ENCODE results near the gene POT1. TPM values are rescaled to one million over a fixed set of nuclear protein-coding genes. Genes with fewer than 3 reads are reported as not detected.

POT1 gene
- total and polyA plus RNA-seq, 2 of the 13 experiments (the other 11 are each of a cell fraction or from before 2014, with no cell fraction given) = 21.7 to 23.4 TPM

DNA sequence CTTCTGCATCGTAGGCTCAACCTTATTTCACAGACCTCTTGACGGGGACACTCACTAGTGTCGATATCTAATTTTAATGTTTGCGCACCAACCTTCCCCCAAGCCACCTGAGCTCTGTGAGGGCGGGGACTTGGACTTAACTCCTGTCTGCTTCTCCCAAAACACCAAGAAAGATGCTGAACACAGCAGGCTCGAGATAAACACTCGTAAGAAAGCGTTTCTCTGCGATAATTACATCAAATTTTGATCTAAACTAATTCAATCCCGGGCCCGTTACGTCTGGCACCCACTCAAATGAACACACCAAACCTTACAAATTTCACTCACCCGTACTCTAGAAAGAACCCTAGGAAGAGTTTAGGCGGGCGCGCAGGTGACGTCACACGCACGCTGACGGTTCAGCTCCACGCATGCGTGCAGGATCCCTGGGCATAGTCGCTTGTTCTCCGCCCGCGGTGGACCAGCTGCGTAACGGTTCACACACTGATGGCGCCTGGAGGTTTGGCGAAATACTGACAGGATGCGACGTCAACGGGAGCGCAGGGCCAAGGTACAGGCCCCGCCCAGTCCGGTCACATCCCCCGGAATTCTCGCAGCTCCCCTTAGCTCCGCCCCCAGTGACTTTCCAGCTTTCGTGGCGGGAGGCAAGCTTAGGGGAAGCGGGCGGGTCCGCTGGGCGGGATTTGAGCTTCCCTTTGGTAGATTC is at the start of gene POT1 (continued):
- TF ChIP-seq, protein P1, sequence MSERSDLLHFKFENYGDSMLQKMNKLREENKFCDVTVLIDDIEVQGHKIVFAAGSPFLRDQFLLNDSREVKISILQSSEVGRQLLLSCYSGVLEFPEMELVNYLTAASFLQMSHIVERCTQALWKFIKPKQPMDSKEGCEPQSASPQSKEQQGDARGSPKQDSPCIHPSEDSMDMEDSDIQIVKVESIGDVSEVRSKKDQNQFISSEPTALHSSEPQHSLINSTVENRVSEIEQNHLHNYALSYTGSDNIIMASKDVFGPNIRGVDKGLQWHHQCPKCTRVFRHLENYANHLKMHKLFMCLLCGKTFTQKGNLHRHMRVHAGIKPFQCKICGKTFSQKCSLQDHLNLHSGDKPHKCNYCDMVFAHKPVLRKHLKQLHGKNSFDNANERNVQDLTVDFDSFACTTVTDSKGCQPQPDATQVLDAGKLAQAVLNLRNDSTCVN (CRISPR knock-in tag; IDR thresholded peaks at IDR 0.05; ENCODE audit: borderline replicate concordance) = peak; percentile 69; the same call in 1 of the 2 replicates
- peak; percentile 70; the same call in 1 of the 2 replicates for TF ChIP-seq ZNF230 (CRISPR knock-in tag; IDR thresholded peaks at IDR 0.05)
- no peak for TF ChIP-seq TCF7L2 (IDR thresholded peaks at IDR 0.05; ENCODE audit: low read depth, low read length)
- TF ChIP-seq AKAP8 (CRISPR knock-in tag; IDR thresholded peaks at IDR 0.05) = 0 out of 2 replicates have a peak, but pooled peaks have one; percentile 54
- no peak for TF ChIP-seq SUZ12 (IDR thresholded peaks at IDR 0.05; ENCODE audit: low read depth, low read length)
- no peak for TF ChIP-seq MED13 (CRISPR knock-in tag; IDR thresholded peaks at IDR 0.05)
- TF ChIP-seq, protein P2, sequence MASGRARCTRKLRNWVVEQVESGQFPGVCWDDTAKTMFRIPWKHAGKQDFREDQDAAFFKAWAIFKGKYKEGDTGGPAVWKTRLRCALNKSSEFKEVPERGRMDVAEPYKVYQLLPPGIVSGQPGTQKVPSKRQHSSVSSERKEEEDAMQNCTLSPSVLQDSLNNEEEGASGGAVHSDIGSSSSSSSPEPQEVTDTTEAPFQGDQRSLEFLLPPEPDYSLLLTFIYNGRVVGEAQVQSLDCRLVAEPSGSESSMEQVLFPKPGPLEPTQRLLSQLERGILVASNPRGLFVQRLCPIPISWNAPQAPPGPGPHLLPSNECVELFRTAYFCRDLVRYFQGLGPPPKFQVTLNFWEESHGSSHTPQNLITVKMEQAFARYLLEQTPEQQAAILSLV (CRISPR knock-in tag; IDR thresholded peaks at IDR 0.05; ENCODE audit: borderline replicate concordance) = peak; percentile 79; the same call in 1 of the 2 replicates
- TF ChIP-seq ZBTB7A (CRISPR knock-in tag; IDR thresholded peaks at IDR 0.05) = no peak
- no peak for TF ChIP-seq AGO1 (IDR thresholded peaks at IDR 0.05; ENCODE audit: low read depth, low read length, poor library complexity, severe bottlenecking)
- TF ChIP-seq, protein P3, sequence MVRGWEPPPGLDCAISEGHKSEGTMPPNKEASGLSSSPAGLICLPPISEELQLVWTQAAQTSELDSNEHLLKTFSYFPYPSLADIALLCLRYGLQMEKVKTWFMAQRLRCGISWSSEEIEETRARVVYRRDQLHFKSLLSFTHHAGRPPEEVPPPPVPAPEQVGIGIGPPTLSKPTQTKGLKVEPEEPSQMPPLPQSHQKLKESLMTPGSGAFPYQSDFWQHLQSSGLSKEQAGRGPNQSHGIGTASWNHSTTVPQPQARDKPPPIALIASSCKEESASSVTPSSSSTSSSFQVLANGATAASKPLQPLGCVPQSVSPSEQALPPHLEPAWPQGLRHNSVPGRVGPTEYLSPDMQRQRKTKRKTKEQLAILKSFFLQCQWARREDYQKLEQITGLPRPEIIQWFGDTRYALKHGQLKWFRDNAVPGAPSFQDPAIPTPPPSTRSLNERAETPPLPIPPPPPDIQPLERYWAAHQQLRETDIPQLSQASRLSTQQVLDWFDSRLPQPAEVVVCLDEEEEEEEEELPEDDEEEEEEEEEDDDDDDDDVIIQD (CRISPR knock-in tag; IDR thresholded peaks at IDR 0.05; ENCODE audit: low read depth) = peak; percentile 81; the same call in 1 of the 2 replicates
- TF ChIP-seq ZNF607 (CRISPR knock-in tag; IDR thresholded peaks at IDR 0.05; ENCODE audit: borderline replicate concordance) = no peak
- TF ChIP-seq RXRB (CRISPR knock-in tag; IDR thresholded peaks at IDR 0.05; ENCODE audit: borderline replicate concordance) = 0 out of 2 replicates have a peak, but pooled peaks have one; percentile 19
- no peak for TF ChIP-seq ZNF674 (CRISPR knock-in tag; IDR thresholded peaks at IDR 0.05; ENCODE audit: low read depth)
- TF ChIP-seq HNRNPK (IDR thresholded peaks at IDR 0.05; ENCODE audit: low read depth, low read length, poor library complexity, severe bottlenecking) = no peak
- no peak for TF ChIP-seq REXO4 (CRISPR knock-in tag; IDR thresholded peaks at IDR 0.05; ENCODE audit: borderline replicate concordance)
- TF ChIP-seq, protein P4, sequence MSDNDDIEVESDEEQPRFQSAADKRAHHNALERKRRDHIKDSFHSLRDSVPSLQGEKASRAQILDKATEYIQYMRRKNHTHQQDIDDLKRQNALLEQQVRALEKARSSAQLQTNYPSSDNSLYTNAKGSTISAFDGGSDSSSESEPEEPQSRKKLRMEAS (IDR thresholded peaks at IDR 0.05) = peak; percentile 90
- TF ChIP-seq FIP1L1 (IDR thresholded peaks at IDR 0.05; ENCODE audit: borderline replicate concordance, insufficient read depth, low read depth, low read length) = no peak
- TF ChIP-seq TSC22D2 (CRISPR knock-in tag; IDR thresholded peaks at IDR 0.05; ENCODE audit: borderline replicate concordance) = no peak
- TF ChIP-seq ZNF101 (CRISPR knock-in tag; IDR thresholded peaks at IDR 0.05; ENCODE audit: borderline replicate concordance, low read depth) = no peak
- TF ChIP-seq, protein P5, sequence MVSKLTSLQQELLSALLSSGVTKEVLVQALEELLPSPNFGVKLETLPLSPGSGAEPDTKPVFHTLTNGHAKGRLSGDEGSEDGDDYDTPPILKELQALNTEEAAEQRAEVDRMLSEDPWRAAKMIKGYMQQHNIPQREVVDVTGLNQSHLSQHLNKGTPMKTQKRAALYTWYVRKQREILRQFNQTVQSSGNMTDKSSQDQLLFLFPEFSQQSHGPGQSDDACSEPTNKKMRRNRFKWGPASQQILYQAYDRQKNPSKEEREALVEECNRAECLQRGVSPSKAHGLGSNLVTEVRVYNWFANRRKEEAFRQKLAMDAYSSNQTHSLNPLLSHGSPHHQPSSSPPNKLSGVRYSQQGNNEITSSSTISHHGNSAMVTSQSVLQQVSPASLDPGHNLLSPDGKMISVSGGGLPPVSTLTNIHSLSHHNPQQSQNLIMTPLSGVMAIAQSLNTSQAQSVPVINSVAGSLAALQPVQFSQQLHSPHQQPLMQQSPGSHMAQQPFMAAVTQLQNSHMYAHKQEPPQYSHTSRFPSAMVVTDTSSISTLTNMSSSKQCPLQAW (CRISPR knock-in tag; IDR thresholded peaks at IDR 0.05) = peak; percentile 84
- no peak for TF ChIP-seq RORA (CRISPR knock-in tag; IDR thresholded peaks at IDR 0.05)
- TF ChIP-seq, protein P6, sequence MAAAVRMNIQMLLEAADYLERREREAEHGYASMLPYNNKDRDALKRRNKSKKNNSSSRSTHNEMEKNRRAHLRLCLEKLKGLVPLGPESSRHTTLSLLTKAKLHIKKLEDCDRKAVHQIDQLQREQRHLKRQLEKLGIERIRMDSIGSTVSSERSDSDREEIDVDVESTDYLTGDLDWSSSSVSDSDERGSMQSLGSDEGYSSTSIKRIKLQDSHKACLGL (CRISPR knock-in tag; IDR thresholded peaks at IDR 0.05) = no peak

Data from HepG2 (cell line).